GM18520 (cell line): ENCODE measurements around the gene GABBR2.
"Not testable (repeated sequence)": the region's sequence is repeated elsewhere in the genome, so short reads cannot be mapped to it uniquely, and the experiment has no call there.

Experiments
- ATAC-seq: cut with Tn5 transposase; IDR thresholded peaks from one replicate; pipeline ENCODE4 v1.9.1; 2021; ENCODE audit not compliant: unreplicated experiment

Gene GABBR2

GRCh38 chr9:98597236-98597771 lies 111.4 kb downstream of the GABBR2 start:
- no peak for ATAC-seq

GRCh38 chr9:98596486-98596885 lies 112.2 kb downstream of the GABBR2 start:
- no peak for ATAC-seq

GRCh38 chr9:98594546-98595160 lies 114.1 kb downstream of the GABBR2 start:
- no peak for ATAC-seq

GRCh38 chr9:98593354-98594253 lies 115.1 kb downstream of the GABBR2 start:
- no peak for ATAC-seq

- no peak for ATAC-seq
These were observed 117.0 kb downstream of the GABBR2 start for GRCh38 chr9:98591696-98592095.

GRCh38 chr9:98590101-98590500 lies 118.6 kb downstream of the GABBR2 start:
- ATAC-seq: no peak

GRCh38 chr9:98589102-98589501 lies 119.6 kb downstream of the GABBR2 start:
- ATAC-seq: no peak

GRCh38 chr9:98584853-98585438 lies 123.8 kb downstream of the GABBR2 start:
- not testable (repeated sequence) for ATAC-seq

- no peak for ATAC-seq
These were observed 124.7 kb downstream of the GABBR2 start for GRCh38 chr9:98584059-98584458.

GRCh38 chr9:98583417-98583816 lies 125.3 kb downstream of the GABBR2 start:
- ATAC-seq: no peak

GRCh38 chr9:98580956-98581355 lies 127.8 kb downstream of the GABBR2 start:
- no peak for ATAC-seq

- ATAC-seq: no peak
These were observed 129.0 kb downstream of the GABBR2 start for GRCh38 chr9:98579700-98580099.

- no peak for ATAC-seq
These were observed 131.3 kb downstream of the GABBR2 start for GRCh38 chr9:98577446-98577845.

- no peak for ATAC-seq
These were observed 131.9 kb downstream of the GABBR2 start for GRCh38 chr9:98576859-98577258.

- ATAC-seq: no peak
These were observed 132.4 kb downstream of the GABBR2 start for GRCh38 chr9:98576354-98576753.

- peak; percentile 80 for ATAC-seq
These were observed 133.1 kb downstream of the GABBR2 start for GRCh38 chr9:98575379-98576346.

- ATAC-seq: no peak
These were observed 134.9 kb downstream of the GABBR2 start for GRCh38 chr9:98573749-98574278.

- ATAC-seq: no peak
These were observed 135.9 kb downstream of the GABBR2 start for GRCh38 chr9:98572796-98573195.

GRCh38 chr9:98572054-98572627 lies 136.6 kb downstream of the GABBR2 start:
- no peak for ATAC-seq

GRCh38 chr9:98571643-98572042 lies 137.1 kb downstream of the GABBR2 start:
- no peak for ATAC-seq
